ENCODE results near the gene GCH1. TPM values are rescaled to one million over a fixed set of nuclear protein-coding genes. Genes with fewer than 3 reads are reported as not detected.

The GCH1 gene
- total RNA-seq, 1 experiment from 2014 or later, result 7.7 TPM

- no TSS peak for BruUV-seq (replicated peaks)
- DNase-seq (ENCODE audit: low spot score), result no peak
- CTCF ChIA-PET, result no interaction called here
These were observed 17.4 kb upstream of the GCH1 start for GRCh38 chr14:54920052-54920451.

GRCh38 chr14:54919330-54919729 lies 16.7 kb upstream of the GCH1 start:
- Histone ChIP-seq H3K36me3 (ENCODE audit: insufficient read depth, low read length, poor library complexity, severe bottlenecking) (no peaks in the 10 kb centered on the region), H3K27ac (ENCODE audit: low read depth, low read length, poor library complexity, severe bottlenecking) (no peak overlapping the region), H3K9me3 (ENCODE audit: low read depth, low read length, poor library complexity, severe bottlenecking) (no peaks in the 10 kb centered on the region), H3K4me3 (ENCODE audit: low read depth, low read length, poor library complexity, severe bottlenecking) (no peak overlapping the region), H3K4me1 (ENCODE audit: insufficient read depth, low read length, poor library complexity, severe bottlenecking) (no peaks in the 10 kb centered on the region), H3K27me3 (replicated peaks; ENCODE audit: insufficient read depth, low read depth, low read length, poor library complexity) (no peaks in the 10 kb centered on the region)
- intact Hi-C loops (cut with micrococcal nuclease; ENCODE audit: unreplicated experiment), result no loop called here
- CTCF ChIA-PET, result no interaction called here
- POLR2A ChIA-PET (ENCODE audit: low non-redundant PET), result no interaction called here
- no TSS peak for BruUV-seq (replicated peaks)
- DNase-seq (ENCODE audit: low spot score), result no peak
- no peak for TF ChIP-seq CTCF (conservative IDR thresholded peaks at IDR 0.05; ENCODE audit: low read depth, low read length)
- TF ChIP-seq EZH2 (IDR thresholded peaks at IDR 0.05; ENCODE audit: borderline replicate concordance, low read depth, low read length, poor library complexity, severe bottlenecking), result no peak

More at GRCh38 chr14:54920052-54920451, 17.4 kb upstream of the GCH1 start:
- H3K4me3 ChIP-seq (ENCODE audit: low read depth, low read length, poor library complexity, severe bottlenecking), result no peak overlapping the region
- TF ChIP-seq EZH2 (IDR thresholded peaks at IDR 0.05; ENCODE audit: borderline replicate concordance, low read depth, low read length, poor library complexity, severe bottlenecking), result no peak
- TF ChIP-seq CTCF (conservative IDR thresholded peaks at IDR 0.05; ENCODE audit: low read depth, low read length), result no peak
- no peaks in the 10 kb centered on the region for H3K27me3 ChIP-seq (replicated peaks; ENCODE audit: insufficient read depth, low read depth, low read length, poor library complexity)
- H3K4me1 ChIP-seq (ENCODE audit: insufficient read depth, low read length, poor library complexity, severe bottlenecking), result no peaks in the 10 kb centered on the region
- H3K27ac ChIP-seq (ENCODE audit: low read depth, low read length, poor library complexity, severe bottlenecking), result no peak overlapping the region
- no peaks in the 10 kb centered on the region for H3K36me3 ChIP-seq (ENCODE audit: insufficient read depth, low read length, poor library complexity, severe bottlenecking)
- POLR2A ChIA-PET (ENCODE audit: low non-redundant PET), result no interaction called here
- intact Hi-C loops (cut with micrococcal nuclease; ENCODE audit: unreplicated experiment), result no loop called here
- no peaks in the 10 kb centered on the region for H3K9me3 ChIP-seq (ENCODE audit: low read depth, low read length, poor library complexity, severe bottlenecking)

- BruUV-seq (replicated peaks), result no TSS peak
- TF ChIP-seq CTCF (conservative IDR thresholded peaks at IDR 0.05; ENCODE audit: low read depth, low read length) (no peak), EZH2 (IDR thresholded peaks at IDR 0.05; ENCODE audit: borderline replicate concordance, low read depth, low read length, poor library complexity, severe bottlenecking) (no peak)
- intact Hi-C loops (cut with micrococcal nuclease; ENCODE audit: unreplicated experiment), result no loop called here
These were observed 15.8 kb upstream of the GCH1 start for GRCh38 chr14:54918427-54918826.

More at GRCh38 chr14:54918427-54918826, 15.8 kb upstream of the GCH1 start:
- CTCF ChIA-PET, result no interaction called here
- Histone ChIP-seq H3K9me3 (ENCODE audit: low read depth, low read length, poor library complexity, severe bottlenecking) (no peaks in the 10 kb centered on the region), H3K27me3 (replicated peaks; ENCODE audit: insufficient read depth, low read depth, low read length, poor library complexity) (no peaks in the 10 kb centered on the region), H3K36me3 (ENCODE audit: insufficient read depth, low read length, poor library complexity, severe bottlenecking) (no peaks in the 10 kb centered on the region), H3K4me1 (ENCODE audit: insufficient read depth, low read length, poor library complexity, severe bottlenecking) (no peaks in the 10 kb centered on the region), H3K27ac (ENCODE audit: low read depth, low read length, poor library complexity, severe bottlenecking) (no peak overlapping the region), H3K4me3 (ENCODE audit: low read depth, low read length, poor library complexity, severe bottlenecking) (no peak overlapping the region)
- POLR2A ChIA-PET (ENCODE audit: low non-redundant PET), result no interaction called here
- no peak for DNase-seq (ENCODE audit: low spot score)
